ENCODE data around the gene JAK3.

JAK3 gene

DNA sequence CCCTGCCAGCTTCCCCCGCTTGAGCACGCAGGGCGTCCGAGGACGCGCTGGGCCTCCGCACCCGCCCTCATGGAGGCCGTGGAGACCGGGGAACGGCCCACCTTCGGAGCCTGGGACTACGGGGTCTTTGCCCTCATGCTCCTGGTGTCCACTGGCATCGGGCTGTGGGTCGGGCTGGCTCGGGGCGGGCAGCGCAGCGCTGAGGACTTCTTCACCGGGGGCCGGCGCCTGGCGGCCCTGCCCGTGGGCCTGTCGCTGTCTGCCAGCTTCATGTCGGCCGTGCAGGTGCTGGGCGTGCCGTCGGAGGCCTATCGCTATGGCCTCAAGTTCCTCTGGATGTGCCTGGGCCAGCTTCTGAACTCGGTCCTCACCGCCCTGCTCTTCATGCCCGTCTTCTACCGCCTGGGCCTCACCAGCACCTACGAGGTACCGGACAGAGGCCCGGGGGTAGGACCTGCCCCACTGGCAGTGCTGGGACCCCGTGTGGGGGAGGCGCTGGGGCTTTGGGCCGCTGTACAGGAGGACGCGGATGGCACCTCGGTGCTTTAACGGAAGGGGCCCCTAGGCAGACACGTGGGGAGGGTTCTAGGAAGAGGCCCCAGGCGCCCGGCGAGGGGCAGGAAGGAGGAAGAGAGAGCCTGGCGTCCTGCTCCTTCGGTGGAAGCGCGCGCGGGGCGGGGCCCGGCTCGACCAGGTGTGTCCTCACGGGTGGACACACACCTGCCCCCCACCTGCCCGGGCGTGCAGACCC, 24.6 kb upstream of the JAK3 start:
- no peak for DNase-seq (ENCODE audit: low read depth, low spot score)
- in situ Hi-C loops (cut with HindIII; ENCODE audit: low sequenced_read_pairs): no loop called here
- H3K4me3 ChIP-seq (ENCODE audit: low read depth, low read length): no peak overlapping the region
- TF ChIP-seq, protein P1, sequence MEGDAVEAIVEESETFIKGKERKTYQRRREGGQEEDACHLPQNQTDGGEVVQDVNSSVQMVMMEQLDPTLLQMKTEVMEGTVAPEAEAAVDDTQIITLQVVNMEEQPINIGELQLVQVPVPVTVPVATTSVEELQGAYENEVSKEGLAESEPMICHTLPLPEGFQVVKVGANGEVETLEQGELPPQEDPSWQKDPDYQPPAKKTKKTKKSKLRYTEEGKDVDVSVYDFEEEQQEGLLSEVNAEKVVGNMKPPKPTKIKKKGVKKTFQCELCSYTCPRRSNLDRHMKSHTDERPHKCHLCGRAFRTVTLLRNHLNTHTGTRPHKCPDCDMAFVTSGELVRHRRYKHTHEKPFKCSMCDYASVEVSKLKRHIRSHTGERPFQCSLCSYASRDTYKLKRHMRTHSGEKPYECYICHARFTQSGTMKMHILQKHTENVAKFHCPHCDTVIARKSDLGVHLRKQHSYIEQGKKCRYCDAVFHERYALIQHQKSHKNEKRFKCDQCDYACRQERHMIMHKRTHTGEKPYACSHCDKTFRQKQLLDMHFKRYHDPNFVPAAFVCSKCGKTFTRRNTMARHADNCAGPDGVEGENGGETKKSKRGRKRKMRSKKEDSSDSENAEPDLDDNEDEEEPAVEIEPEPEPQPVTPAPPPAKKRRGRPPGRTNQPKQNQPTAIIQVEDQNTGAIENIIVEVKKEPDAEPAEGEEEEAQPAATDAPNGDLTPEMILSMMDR (IDR thresholded peaks at IDR 0.05; ENCODE audit: low read depth, low read length): no peak

DNA sequence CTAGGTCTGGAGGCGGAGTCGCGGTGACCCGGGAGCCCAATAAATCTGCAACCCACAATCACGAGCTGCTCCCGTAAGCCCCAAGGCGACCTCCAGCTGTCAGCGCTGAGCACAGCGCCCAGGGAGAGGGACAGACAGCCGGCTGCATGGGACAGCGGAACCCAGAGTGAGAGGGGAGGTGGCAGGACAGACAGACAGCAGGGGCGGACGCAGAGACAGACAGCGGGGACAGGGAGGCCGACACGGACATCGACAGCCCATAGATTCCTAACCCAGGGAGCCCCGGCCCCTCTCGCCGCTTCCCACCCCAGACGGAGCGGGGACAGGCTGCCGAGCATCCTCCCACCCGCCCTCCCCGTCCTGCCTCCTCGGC, 24.1 kb upstream of the JAK3 start, which contains the start of gene SLC5A5:
Gene SLC5A5 (plus strand): TSS at position 68 of the 373 bp plus-strand sequence. CDS start 375 bp downstream, outside the sequence.
- no peak for DNase-seq (ENCODE audit: low read depth, low spot score)
- H3K4me3 ChIP-seq (ENCODE audit: low read depth, low read length): no peak within 1 kb of the TSS
- in situ Hi-C loops (cut with HindIII; ENCODE audit: low sequenced_read_pairs): no loop called here

DNA sequence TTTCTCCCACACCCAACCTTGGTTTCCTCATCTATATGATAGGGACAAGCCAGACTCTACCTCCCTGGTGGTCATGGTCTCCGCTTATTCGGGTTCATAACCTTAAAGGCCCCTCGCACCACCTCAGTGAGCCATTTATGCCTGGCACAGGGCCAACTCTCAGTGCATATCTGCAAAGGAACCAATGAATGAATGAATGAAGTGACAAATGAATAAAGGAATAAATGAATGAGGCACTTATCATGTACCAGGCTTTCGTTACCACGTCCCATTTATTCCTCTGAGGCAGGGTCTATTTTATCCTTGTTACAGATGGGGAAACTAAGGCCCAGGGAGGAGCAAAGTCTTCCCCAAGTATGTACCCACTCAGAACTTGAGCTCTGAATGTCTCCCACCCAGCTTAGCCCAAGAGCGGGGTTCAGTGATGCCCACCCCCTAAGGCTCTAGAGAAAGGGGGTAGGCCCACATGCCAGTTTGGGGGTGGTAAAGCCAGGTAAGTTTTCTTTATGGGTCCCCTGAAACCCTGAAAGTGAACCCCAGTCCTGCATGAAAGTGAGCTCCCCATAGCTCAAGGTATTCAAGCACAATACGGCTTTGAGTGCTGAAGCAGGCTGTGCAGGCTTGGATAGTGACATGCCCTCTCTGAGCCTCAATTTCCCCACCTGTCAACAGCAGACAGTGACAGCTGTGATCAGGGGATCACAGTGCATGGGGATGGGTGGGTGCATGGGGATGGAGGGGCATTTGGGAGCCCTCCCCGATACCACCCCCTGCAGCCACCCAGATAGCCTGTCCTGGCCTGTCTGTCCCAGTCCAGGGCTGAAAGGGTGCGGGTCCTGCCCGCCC, 23.5 kb upstream of the JAK3 start:
- in situ Hi-C loops (cut with HindIII; ENCODE audit: low sequenced_read_pairs): no loop called here
- TF ChIP-seq, protein P1 (IDR thresholded peaks at IDR 0.05; ENCODE audit: low read depth, low read length): no peak
- H3K4me3 ChIP-seq (ENCODE audit: low read depth, low read length): no peak overlapping the region
- DNase-seq (ENCODE audit: low read depth, low spot score): no peak

More for the DNA sequence above, 24.1 kb upstream of the JAK3 start, which contains the start of gene SLC5A5:
- TF ChIP-seq, protein P1 (IDR thresholded peaks at IDR 0.05; ENCODE audit: low read depth, low read length): no peak

DNA sequence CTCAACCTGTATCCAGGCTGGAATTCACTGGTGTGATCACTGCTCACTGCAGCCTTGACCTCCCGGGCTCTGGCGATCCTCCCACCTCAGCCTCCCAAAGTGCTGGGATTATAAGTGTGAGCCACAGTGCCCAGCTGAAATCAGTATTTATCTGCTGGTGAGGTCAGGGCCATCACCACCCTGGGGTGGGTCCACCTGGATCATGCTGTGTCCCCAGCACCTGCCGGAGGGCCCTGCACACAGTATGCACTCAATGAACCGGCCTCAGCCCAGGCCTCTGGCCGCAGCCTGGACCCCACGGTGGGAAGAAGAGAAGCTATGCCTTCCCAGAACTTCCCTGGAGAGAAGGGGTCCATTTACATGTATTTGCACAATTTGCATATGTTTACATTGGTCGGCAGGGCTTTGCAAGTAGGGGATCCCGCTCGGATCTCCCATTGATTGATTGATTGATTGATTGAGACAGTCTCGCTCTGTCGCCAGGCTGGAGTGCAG, 21.4 kb upstream of the JAK3 start:
- TF ChIP-seq, protein P1 (IDR thresholded peaks at IDR 0.05; ENCODE audit: low read depth, low read length): no peak

DNA sequence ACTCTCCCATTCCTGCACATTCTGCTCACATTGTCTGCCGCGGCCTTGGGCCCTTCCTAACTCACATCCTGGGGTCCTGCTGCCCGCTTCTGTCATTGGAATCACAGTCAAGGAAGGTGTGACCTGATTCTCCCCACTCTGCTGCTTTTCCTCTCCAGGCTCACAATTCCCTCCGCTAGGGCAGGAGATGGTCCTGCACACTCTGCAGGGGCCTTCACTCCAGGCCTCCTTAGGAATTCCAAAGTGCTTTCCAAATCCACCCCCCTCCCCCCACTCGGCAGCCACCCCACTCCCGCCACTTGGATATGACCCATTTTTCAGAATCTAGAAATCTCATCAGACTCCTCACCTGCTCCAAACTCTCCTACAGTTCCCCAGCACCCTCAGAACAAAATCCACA, 20.9 kb upstream of the JAK3 start:
- TF ChIP-seq, protein P1 (IDR thresholded peaks at IDR 0.05; ENCODE audit: low read depth, low read length): no peak
- DNase-seq (ENCODE audit: low read depth, low spot score): no peak
- in situ Hi-C loops (cut with HindIII; ENCODE audit: low sequenced_read_pairs): no loop called here
- no peak overlapping the region for H3K4me3 ChIP-seq (ENCODE audit: low read depth, low read length)

More for the DNA sequence above, 21.4 kb upstream of the JAK3 start:
- in situ Hi-C loops (cut with HindIII; ENCODE audit: low sequenced_read_pairs): no loop called here
- no peak for DNase-seq (ENCODE audit: low read depth, low spot score)
- H3K4me3 ChIP-seq (ENCODE audit: low read depth, low read length): no peak overlapping the region

DNA sequence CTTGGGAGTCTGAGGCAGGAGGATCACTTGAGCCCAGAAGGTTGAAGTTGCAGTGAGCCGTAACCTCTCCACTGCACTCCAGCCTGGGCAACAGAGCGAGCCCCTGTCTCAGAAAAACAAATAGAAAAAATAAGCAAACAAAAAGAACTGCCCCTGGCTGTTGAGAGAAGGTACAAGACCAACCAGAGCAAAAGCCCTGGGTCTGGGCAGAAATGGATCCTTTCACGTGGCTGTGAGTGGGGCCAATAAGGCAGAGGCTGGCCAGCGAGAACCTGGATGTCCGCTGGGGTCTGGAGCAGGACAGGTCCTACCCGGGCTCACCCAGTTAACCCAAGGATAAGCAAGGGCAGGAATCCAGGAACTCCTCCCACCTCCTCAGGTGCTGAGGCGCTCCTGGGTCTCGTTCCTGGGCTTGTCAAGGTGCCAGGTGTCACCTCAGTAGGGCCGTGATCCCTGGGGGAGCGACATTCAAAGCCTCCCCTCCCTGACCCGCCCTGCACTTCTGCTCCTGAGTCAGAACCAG, 19.2 kb upstream of the JAK3 start:
- DNase-seq (ENCODE audit: low read depth, low spot score): no peak
- in situ Hi-C loops (cut with HindIII; ENCODE audit: low sequenced_read_pairs): no loop called here
- TF ChIP-seq, protein P1 (IDR thresholded peaks at IDR 0.05; ENCODE audit: low read depth, low read length): no peak
- no peak overlapping the region for H3K4me3 ChIP-seq (ENCODE audit: low read depth, low read length)
